GM12872 (cell line): ENCODE data around the gene RASSF4.

Source experiments
- TF ChIP-seq, protein P1 (sequence below): IDR thresholded peaks from 3 replicates; pipeline ENCODE4 v1.5.1; 2011; ENCODE audit warnings: low read depth, mild to moderate bottlenecking, low read length, moderate library complexity; ENCODE audit not compliant: insufficient read depth

Gene RASSF4

DNA sequence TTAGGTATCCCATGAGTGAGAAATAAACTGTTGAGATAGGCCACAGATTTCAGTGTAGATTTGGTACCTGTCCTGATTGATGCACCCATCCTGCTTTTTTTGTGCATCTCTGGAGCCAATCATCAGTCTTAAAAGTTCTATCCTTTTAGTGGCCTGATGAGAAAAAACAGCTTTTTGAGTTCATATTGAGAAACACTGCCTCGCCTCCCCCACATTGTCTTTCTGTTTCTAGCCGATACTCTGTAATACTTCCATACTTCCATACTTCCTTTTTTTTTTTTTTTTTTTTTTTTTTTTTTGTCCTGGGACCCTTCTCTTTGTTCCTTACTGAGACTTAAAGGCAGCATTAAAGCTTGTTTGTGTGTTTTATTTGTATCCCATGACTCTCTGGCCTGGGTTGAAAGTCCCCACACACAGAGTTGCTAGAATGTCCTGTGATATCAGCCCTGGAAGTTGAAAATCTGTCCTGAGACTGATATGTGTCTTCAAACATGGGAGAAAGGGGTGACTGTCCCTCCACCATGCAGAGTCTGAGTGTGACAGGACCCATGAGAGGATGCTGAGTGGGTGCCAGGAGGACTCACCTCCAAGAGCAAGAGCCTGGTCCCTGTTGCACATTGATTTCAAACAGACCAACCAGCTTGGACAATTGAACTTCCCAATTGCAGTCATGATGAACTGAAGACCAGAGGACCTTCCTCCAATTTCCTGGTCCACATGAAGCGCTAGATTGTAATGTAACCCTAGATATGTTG is 46.9 kb downstream of the RASSF4 start:
- TF ChIP-seq, protein P1, sequence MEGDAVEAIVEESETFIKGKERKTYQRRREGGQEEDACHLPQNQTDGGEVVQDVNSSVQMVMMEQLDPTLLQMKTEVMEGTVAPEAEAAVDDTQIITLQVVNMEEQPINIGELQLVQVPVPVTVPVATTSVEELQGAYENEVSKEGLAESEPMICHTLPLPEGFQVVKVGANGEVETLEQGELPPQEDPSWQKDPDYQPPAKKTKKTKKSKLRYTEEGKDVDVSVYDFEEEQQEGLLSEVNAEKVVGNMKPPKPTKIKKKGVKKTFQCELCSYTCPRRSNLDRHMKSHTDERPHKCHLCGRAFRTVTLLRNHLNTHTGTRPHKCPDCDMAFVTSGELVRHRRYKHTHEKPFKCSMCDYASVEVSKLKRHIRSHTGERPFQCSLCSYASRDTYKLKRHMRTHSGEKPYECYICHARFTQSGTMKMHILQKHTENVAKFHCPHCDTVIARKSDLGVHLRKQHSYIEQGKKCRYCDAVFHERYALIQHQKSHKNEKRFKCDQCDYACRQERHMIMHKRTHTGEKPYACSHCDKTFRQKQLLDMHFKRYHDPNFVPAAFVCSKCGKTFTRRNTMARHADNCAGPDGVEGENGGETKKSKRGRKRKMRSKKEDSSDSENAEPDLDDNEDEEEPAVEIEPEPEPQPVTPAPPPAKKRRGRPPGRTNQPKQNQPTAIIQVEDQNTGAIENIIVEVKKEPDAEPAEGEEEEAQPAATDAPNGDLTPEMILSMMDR: no peak

DNA sequence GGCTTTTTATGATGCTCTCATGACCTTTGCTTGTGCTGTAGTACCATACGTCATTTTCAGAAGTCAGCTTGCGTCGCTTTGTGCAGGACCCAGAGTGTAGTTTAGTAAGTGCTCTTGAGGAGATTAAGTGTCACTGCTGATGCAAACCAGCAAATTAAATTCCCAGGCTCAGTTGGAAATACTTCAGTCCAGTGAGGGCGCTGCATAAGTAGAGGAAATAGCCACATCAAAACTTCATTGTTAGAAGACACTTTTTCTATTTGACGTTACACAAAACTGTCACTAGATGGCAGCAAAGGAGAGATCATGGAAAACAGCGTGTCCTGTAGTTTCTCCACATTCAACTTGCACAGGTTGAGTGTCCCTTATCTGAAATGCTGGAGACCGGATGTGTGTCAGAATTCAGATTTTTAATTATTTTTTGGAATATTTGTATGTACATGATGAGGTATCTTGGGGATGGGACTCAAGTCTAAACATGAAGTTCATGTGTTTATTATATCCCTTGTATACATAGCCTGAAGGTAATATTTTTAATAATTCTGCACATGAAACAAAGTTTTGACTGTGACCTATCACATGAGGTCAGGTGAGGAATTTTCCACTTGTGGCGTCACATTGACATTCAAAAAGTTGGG is 49.0 kb downstream of the RASSF4 start:
- TF ChIP-seq, protein P1: peak; percentile 77

DNA sequence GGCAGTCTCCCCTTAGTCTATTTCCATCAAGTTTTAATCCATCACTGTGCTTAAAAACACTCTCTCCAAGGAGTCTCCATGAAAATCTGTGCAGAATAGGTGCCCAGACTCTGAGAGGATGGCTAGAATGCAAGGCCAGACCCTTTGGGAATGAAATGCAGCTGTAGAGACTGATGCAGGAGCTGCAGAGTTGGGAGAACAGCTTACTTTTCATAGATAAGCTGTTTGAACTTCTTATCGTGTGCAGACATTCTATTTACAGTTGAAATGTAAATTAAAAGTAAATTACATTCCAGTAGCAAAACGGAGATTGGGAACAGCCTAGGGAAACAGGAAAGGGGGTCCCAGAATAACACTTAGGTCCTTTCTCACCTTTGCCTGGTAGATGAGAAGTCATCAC is 56.0 kb downstream of the RASSF4 start:
- TF ChIP-seq, protein P1: no peak

DNA sequence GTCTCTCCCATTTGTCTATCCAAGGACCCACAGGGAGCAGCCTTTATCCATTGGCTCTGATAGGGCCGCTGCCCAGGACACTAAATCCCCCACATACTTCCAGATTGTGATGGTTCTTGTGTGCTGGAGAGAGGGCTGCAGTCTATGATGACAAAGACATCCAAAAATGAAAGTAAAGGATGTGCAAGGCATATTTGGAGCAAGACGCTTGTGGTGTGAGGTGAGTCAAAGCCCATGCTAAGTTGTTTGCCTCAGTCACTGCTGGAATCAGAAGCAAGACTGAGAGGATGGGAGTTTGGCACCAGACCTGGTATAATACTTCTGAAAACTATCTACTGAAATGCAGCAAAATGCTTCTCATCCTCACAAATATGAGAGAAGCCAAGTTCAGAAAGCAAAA is 63.8 kb downstream of the RASSF4 start:
- TF ChIP-seq, protein P1: no peak

DNA sequence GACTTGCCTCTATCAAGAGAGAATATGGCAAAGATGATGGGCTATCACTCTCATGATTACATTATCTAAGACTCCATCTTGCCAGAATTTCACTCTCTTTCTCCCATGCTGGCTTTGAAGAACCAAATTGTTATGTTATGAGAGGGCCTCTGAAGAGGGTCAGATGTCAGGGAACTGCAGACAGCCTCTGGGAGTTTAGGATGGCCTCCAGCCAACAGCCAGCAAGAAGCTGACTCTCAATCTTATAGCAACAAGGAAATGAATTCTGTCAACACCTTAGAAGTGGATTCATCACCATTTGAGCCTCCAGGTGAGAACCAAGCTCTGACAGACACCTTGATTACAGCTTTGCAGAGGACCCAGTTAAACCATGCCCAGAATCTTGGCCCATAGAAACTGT is 74.7 kb downstream of the RASSF4 start:
- TF ChIP-seq, protein P1: no peak

DNA sequence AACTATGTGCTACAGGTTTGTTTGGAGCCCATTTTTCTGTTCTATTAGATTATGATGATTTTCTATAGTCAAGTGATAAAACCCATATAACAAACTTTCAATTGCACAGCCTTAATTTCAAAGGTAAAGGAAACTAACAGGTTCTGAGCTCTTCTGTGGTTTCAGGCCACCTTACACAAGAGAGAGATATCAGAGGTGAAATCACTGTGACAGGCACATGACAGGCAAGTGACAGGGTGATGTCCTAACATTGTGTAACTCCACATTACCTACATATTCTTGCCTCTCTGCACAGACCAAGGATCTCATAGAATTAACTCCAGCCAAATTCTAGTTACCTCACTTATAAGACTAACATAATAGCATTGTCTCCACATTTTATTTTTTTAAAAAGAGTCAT is 76.1 kb downstream of the RASSF4 start:
- TF ChIP-seq, protein P1: no peak

DNA sequence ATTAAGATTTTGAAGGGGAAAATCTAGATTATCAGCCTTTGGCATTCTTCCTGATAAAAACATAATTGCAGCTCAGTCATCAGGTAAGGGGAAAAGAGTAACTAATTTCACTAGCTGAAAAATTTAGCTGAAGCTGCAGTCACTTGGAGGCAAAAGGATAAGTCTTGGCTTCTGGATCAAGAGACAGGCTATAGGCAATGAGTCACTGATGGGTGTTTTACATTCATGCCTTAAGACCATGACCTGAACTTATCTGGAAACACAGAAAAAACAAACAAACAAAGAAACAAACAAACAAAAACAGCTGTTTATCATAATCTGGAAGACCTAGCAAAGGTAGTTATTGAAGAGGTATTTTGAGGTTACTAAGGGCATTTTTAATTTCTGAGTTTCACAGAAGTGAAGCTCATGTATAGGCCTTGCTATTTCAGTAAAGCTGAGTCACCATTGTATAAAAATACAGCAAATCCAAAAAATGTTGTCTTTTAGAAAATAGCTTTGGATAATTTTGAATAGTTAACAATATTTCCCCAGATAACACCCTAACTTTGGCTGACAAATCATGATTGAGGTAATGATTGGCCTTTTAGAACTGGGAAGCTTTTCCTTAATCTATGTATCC is 81.4 kb downstream of the RASSF4 start:
- TF ChIP-seq, protein P1: no peak
